GM15510 (cell line): ENCODE measurements around the gene SPEF2.

ENCODE experiments used
- POLR2A ChIP-seq: IDR thresholded peaks from 3 replicates; pipeline ENCODE4 v1.6.1; 2011; ENCODE audit warnings: borderline replicate concordance; ENCODE audit not compliant: insufficient read length; ENCODE audit errors: extremely low read depth

Gene SPEF2

DNA sequence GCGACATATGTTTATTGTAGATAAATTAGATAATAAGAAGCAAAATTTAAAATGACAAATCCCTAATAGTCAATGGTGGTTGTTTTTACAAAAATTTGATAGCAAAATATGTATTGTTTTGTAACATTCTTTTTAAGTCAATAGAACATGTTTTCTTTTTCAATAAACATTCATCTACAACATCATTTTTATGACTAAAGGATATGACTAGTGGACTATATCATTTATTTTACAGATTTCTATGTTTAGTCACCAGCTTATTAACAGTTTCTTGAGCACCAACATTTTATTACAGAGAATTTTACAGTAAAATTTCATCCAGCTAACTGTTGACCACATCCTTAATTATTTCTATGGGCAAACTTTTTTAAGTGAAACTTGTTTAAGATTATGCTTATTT, 124.3 kb downstream of the SPEF2 start:
- no peak for TF ChIP-seq POLR2A

DNA sequence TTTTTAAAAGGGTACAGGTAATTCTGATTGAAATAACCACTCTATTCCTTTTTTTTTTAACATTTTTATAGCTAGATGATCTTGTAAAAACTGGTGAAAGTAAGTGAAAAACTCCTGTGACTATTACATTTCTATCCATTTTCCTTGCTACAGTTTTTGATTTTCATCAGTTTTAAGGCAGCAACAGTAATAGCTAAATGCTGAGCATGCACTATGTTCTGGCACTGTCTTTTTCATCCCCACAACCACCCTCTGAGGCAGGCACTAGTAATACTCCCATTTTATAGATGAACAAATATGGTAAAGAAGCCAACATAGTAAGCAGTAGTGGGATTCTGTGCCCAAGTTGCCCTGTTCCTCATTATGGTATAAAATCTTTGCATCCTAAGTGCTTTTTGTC, 126.0 kb downstream of the SPEF2 start:
- no peak for TF ChIP-seq POLR2A

DNA sequence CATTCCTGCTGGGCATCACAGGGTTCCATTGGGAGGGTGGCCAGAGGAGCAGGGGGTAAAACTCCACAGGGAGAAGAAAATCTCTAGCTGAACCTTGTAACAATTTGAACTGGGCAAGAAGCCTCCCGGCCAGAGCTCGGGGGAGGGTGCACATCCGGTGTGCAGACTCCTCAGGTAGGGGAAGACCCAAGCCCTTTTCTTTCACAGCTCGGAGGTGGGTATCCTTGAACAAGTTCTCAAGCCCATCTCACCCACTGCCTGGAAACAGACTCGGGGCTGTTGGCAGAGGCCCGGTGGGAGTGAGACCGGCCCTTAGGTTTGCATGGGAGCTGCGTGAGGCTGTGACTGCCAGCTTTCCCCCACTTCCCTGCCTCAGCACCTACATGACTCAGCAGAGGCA, 127.5 kb downstream of the SPEF2 start:
- TF ChIP-seq POLR2A: no peak

DNA sequence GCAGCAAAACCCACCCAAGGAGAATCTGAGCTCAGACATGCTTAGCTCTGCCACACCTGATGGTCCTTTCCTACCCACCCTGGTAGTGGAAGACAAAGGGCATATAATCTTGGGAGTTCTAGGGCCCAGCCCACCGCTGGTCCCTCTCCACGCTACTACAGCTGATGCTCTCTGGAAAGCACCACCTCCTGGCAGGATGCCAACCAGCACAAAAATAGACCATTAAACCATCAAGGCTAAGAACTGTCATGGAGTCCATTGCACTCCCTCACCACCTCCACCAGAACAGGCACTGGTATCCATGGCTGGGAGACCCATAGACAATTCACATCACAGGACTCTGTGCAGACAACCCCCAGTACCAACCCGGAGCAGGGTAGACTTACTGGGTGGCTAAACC, 128.0 kb downstream of the SPEF2 start:
- TF ChIP-seq POLR2A: no peak

DNA sequence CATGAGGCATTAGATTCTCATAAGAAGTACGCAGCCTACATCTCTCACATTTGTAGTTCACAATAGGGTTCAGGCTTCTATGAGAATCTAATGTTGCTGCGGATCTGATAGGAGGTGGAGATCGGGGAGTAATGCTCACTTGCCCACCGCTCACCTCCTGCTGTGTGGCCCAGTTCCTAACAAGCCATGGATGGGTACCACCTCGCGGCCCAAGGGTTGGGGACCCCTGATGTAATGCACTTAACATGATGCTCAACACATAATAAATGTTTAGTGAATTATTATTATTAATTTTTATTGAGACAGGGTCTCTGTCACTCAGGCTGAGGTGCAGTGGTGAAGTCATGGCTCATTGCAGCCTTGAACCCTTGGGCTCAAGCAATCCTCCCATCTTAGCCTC, 134.3 kb downstream of the SPEF2 start:
- TF ChIP-seq POLR2A: no peak

DNA sequence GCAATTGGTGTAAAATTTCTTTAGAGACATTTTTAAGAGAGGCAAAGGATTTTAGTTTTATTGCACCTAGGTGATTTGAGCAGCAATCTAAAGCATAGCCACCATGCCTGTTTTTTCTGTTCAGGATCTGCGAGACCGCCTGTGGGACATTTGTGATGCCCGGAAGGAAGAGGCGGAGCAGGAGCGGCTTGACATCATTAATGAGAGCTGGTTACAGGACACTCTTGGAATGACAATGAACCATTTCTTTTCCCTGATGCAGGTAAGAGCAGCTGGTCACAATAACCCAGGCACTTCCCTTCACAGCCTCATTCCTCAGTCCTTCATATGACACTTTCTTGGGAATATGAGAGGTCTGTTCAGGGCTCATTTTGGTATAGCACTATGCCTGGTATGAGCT, 135.8 kb downstream of the SPEF2 start:
- no peak for TF ChIP-seq POLR2A

DNA sequence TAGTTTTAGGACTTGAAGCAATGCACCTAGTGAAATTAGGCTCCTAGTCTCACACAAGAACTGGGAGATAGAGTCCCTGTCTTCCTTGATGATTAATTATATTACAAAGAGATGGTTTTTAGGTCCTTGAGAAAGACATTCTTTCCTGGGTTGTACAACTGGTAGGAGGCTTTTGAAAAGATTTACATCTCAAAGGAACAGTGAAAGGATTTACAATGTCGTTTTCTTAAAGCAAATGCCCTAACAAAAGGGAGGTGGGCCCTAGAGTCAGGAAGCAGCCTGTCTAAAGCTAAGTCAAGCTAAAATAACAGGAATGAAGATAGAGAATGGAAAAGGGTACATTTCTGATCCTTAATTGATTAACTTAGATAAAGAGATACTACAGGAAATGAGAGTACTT, 136.8 kb downstream of the SPEF2 start:
- TF ChIP-seq POLR2A: no peak

DNA sequence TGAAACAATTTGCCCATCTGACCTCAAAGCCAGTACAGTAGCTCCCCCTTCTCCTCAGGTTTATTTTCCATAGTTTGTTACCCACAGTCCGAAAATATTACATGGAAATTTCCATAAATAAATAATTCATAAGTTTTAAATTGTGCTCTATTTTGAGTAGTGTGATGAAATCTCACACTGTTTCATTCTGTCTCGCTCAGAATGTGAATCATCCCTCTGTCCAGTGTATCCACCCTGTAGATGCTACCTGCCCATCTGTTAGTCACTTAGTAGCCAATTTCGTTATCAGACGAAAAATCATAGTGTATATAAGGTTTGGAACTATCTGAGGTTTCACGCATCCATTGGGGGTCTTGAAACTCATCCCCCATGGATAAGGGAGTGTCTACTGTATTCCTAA, 138.3 kb downstream of the SPEF2 start:
- TF ChIP-seq POLR2A: no peak

DNA sequence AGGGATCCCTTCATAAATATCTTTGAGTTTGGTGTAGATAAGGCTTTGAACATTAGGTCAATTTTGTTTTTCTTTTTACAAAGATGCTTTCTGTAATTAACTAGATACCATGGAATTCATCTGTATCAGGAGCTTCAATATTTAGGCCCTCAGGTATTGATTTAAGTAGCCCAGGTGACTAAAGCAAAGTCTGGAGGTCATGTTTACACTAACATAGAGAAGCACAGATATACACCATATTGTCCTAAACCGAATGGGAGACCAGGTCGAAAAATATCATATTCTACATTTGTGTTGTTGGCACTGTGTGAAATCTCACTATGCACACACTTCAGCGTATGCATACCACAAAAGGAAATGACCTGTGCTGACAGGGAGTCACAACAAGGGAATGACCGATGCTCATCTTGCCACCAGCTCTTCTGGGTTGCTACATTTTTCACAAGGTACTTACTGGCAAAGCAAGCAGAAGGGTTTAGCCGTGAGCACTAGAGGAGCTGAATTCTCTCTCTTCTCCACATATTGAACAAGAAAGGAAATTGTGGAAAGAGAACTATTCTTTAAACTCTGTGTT, 140.6 kb downstream of the SPEF2 start:
- no peak for TF ChIP-seq POLR2A

DNA sequence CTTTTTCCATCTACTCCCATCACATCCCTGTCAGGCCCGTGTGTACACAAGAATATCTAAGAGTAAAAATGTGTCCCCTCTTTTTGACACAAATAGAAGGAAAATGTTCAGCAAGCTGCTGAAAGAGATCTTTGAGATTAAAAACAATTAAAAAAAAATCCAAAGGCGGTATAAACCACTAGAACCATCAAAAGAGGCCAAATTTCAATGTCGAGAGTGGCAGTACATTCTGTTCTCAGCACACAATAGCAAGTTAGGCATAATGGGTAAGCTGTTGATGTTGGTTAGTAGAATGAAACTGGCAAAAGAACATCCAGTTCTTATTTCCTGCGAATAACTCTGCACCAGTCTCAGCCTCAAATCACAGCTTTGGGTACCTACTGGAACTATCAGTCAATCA, 143.9 kb downstream of the SPEF2 start:
- TF ChIP-seq POLR2A: no peak

DNA sequence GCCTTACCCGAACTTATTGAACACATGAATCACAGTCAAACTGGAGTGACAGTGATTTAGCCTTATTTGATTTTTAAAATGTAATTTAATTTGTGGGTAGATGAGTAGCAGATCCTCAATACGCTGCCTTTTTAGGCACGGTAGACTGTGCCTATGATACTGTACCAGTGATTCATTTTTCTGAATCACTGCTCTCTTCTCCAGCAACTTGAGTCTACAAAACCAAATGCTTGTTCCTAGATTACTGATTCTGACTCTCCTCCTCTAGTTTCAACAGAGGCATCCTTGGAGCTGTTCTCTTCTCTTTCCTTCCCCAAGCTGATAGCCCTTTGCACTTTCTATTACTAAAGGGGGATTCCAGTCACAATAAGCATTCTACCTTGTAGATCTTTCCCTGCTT, 144.7 kb downstream of the SPEF2 start:
- no peak for TF ChIP-seq POLR2A

DNA sequence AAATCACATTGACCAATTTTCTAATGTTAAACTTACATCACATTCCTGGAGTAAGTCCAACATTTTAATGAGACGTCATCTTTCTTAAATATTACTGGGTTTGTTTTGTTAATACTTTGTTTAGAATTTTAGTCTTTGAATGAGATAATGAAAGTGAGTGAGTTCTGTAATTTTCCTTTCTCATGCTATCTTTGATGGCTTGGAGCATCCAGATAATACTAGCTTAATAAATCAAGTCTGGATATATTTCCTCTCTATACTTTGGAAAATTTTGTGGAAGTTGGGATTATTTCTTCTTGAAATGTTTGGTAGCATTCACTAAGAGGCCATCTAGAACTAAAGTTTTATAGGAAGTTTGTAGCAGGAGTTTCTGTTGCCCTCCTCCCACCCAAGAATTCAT, 148.3 kb downstream of the SPEF2 start:
- no peak for TF ChIP-seq POLR2A

DNA sequence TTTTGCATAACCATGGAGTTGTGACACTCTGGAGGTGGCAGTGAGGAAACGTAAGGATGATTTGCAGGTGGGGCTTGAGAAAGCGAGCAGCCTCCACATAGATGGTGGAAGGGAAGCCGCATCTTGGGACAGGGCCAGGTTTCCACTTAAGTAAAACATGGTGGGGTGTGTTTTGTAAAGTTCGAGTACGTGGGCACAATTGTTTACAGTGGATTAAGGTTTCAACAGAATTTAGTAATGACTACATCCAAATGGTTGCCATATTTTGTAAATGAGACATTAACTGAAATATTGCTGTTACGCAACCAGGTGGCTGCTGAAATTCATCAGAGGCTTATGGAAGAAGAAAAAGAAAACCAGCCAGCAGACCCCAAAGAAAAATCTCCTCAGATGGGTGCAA, 153.6 kb downstream of the SPEF2 start:
- no peak for TF ChIP-seq POLR2A

DNA sequence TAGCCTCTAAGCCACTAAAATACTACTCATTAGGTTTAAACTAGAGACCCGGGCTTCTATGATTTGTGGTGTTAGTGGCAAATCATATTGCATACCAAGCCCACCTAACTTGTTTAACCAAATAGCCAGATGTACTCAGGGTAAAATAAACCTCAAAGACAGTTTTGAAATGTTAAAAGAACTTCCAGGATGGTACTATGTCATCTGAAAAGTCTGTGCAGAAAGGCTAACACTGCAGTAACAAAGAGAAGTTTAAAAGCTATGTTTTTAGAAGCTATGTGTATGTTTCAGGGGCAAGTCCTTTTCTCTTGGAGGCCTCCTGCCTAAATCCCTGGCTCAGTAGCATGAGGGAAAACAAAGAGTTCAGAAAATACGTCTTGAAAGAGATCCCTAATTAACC, 154.2 kb downstream of the SPEF2 start:
- TF ChIP-seq POLR2A: no peak

DNA sequence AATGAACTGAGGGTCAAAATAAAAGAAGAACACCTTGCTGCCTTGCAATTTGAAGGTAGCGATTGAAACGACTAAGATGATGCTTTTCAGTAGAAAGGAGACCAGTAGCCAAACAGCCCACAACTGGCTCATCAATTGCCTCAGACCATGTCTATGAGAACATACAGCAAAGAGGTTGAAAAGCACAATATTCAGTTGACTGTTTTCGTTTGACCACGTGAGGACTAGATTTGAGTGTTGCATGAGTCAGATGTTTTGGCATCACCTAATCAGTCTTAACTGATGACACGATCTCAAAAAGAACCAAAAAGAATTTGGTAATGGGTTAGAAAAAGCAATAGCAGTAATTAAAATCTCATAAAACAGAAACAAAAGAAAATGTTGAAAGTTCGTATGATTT, 156.3 kb downstream of the SPEF2 start:
- no peak for TF ChIP-seq POLR2A

DNA sequence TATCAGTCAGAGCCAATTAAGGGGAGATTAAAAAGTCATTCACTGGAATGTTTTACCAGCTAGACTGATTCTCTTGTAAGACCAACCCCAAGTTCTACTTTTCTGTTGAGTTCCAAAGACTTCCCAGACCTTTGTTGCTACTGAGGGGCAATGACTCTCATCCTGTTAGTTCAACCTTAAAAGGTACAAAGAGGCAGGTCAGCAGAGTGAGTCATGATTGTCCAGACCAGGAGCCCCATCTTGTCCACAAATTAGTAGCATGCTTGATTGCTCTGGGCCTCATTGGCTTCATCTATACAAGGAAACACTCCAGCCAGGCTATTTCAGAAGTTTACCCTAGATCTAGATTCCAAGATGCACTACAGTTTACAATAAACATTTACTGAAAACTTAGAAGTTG, 159.1 kb downstream of the SPEF2 start:
- no peak for TF ChIP-seq POLR2A
